ENCODE results near the gene RABGEF1.
"Not testable (repeated sequence)": the region's sequence is repeated elsewhere in the genome, so short reads cannot be mapped to it uniquely, and the experiment has no call there.

The RABGEF1 gene

GRCh38 chr7:66735850-66736249 is 4.7 kb upstream of the RABGEF1 start:
- no peak for DNase-seq (ENCODE audit: low read depth)

- no peak for DNase-seq (ENCODE audit: low read depth)
Measured at GRCh38 chr7:66736892-66737291, 3.6 kb upstream of the RABGEF1 start.

- no peak for DNase-seq (ENCODE audit: low read depth)
Measured at GRCh38 chr7:66737667-66738066, 2.9 kb upstream of the RABGEF1 start.

- DNase-seq (ENCODE audit: low read depth) = no peak
Measured at GRCh38 chr7:66739477-66739876, 1.1 kb upstream of the RABGEF1 start.

GRCh38 chr7:66739953-66740301 is 606 bp upstream of the RABGEF1 start:
- no peak for DNase-seq (ENCODE audit: low read depth)

- DNase-seq (ENCODE audit: low read depth) = peak; percentile 11
Measured at GRCh38 chr7:66740980-66741709, 612 bp downstream of the RABGEF1 start.

- DNase-seq (ENCODE audit: low read depth) = peak; percentile 12
Measured at GRCh38 chr7:66741710-66742049, 1.1 kb downstream of the RABGEF1 start.

GRCh38 chr7:66742298-66742697 is 1.8 kb downstream of the RABGEF1 start:
- peak; percentile 55 for DNase-seq (ENCODE audit: low read depth)

- DNase-seq (ENCODE audit: low read depth) = no peak
Measured at GRCh38 chr7:66743920-66744319, 3.4 kb downstream of the RABGEF1 start.

GRCh38 chr7:66747385-66747784 is 6.9 kb downstream of the RABGEF1 start:
- DNase-seq (ENCODE audit: low read depth) = no peak

- no peak for DNase-seq (ENCODE audit: low read depth)
Measured at GRCh38 chr7:66747881-66748511, 7.5 kb downstream of the RABGEF1 start.

- no peak for DNase-seq (ENCODE audit: low read depth)
Measured at GRCh38 chr7:66748791-66749190, 8.3 kb downstream of the RABGEF1 start.

GRCh38 chr7:66751945-66752344 is 11.4 kb downstream of the RABGEF1 start:
- no peak for DNase-seq (ENCODE audit: low read depth)

GRCh38 chr7:66754541-66754940 is 14.0 kb downstream of the RABGEF1 start:
- DNase-seq (ENCODE audit: low read depth) = no peak

GRCh38 chr7:66755059-66755458 is 14.5 kb downstream of the RABGEF1 start:
- not testable (repeated sequence) for DNase-seq (ENCODE audit: low read depth)

GRCh38 chr7:66756227-66756626 is 15.7 kb downstream of the RABGEF1 start:
- not testable (repeated sequence) for DNase-seq (ENCODE audit: low read depth)

GRCh38 chr7:66756889-66757288 is 16.4 kb downstream of the RABGEF1 start:
- no peak for DNase-seq (ENCODE audit: low read depth)

- DNase-seq (ENCODE audit: low read depth) = no peak
Measured at GRCh38 chr7:66757939-66758338, 17.4 kb downstream of the RABGEF1 start.

- DNase-seq (ENCODE audit: low read depth) = no peak
Measured at GRCh38 chr7:66758950-66759628, 18.6 kb downstream of the RABGEF1 start.

GRCh38 chr7:66763183-66763582 is 22.6 kb downstream of the RABGEF1 start:
- DNase-seq (ENCODE audit: low read depth) = not testable (repeated sequence)

- peak; percentile 67 for DNase-seq (ENCODE audit: low read depth)
Measured at GRCh38 chr7:66763633-66764355, 23.3 kb downstream of the RABGEF1 start.

GRCh38 chr7:66764905-66765304 is 24.4 kb downstream of the RABGEF1 start:
- not testable (repeated sequence) for DNase-seq (ENCODE audit: low read depth)
